ENCODE data around the gene FKBP5.
"Not testable (repeated sequence)": the region's sequence is repeated elsewhere in the genome, so short reads cannot be mapped to it uniquely, and the experiment has no call there.

Gene FKBP5

DNA sequence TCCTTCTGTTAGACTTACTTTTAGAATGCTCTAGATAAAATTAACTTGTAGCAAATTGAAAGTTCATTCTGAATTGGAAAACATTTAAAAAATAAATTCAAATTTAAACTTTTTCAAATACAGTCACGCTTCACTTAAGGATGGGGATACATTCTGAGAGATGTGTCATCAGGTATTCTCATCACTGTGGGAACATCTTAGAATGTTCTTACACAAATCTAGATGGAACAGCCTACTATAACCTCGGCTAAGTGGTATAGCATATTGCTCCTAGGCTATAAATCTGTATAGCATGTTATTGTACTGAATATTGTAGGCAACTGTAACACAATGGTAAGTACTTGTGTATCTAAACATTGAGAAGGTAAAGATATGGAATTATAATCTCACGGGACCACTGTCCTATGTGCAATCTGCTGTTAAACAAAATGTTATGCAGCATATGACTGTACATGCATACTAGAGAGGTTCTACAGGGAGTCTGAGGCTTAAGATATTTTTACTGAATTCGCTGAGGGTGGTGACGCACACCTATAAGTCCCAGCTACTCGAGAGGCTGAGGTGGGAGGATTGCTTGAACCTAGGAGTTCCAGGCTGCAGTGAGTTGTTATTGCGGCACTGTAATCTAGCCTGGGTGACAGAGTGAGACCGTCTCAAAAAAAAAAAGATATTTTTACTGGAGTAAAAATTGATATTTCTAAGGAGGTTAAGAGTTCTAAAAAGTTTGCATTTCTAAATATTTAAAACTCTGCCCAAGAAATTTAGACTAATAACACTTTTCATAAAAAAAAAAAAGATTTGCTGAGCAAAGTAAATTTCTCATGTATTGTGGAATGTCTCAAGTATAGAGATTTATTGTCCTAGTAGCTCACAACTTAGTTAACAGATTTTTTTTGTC, 88.7 kb downstream of the FKBP5 start:
- DNase-seq (ENCODE audit: low spot score), result no peak
- Histone ChIP-seq H3K4me3 (ENCODE audit: severe bottlenecking) (no peak overlapping the region), H3K27me3 (ENCODE audit: insufficient read depth, poor library complexity, severe bottlenecking) (no peaks in the 10 kb centered on the region), H3K27ac (ENCODE audit: poor library complexity, severe bottlenecking) (peak overlapping the region; percentile 99), H3K4me1 (ENCODE audit: insufficient read depth, poor library complexity, severe bottlenecking) (peaks cover 88% of the 10 kb centered on the region), H3K36me3 (ENCODE audit: low read depth) (peaks cover 70% of the 10 kb centered on the region), H3K9me3 (ENCODE audit: severe bottlenecking) (no peaks in the 10 kb centered on the region)
- ATAC-seq (ENCODE audit: low read depth), result no peak
- TF ChIP-seq, protein P1, sequence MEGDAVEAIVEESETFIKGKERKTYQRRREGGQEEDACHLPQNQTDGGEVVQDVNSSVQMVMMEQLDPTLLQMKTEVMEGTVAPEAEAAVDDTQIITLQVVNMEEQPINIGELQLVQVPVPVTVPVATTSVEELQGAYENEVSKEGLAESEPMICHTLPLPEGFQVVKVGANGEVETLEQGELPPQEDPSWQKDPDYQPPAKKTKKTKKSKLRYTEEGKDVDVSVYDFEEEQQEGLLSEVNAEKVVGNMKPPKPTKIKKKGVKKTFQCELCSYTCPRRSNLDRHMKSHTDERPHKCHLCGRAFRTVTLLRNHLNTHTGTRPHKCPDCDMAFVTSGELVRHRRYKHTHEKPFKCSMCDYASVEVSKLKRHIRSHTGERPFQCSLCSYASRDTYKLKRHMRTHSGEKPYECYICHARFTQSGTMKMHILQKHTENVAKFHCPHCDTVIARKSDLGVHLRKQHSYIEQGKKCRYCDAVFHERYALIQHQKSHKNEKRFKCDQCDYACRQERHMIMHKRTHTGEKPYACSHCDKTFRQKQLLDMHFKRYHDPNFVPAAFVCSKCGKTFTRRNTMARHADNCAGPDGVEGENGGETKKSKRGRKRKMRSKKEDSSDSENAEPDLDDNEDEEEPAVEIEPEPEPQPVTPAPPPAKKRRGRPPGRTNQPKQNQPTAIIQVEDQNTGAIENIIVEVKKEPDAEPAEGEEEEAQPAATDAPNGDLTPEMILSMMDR (IDR thresholded peaks at IDR 0.05; ENCODE audit: poor library complexity, severe bottlenecking), result no peak

DNA sequence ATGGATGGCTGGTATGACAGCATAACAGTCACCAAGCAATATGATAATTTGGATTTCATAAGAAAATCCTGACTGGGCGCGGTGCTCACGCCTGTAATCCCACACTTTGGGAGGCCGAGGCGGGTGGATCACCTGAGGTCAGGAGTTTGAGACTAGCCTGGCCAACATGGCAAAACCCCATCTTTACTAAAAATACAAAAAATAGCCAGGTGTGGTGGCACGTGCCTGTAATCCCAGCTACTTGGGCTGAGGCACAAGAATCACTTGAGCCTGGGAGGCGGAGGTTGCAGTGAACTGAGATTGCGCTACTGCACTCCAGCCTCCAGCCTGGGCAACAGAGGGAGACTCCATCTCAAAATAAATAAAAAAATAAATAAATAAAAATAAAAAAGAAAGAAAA, 90.1 kb downstream of the FKBP5 start:
- ATAC-seq (ENCODE audit: low read depth), result not testable (repeated sequence)

DNA sequence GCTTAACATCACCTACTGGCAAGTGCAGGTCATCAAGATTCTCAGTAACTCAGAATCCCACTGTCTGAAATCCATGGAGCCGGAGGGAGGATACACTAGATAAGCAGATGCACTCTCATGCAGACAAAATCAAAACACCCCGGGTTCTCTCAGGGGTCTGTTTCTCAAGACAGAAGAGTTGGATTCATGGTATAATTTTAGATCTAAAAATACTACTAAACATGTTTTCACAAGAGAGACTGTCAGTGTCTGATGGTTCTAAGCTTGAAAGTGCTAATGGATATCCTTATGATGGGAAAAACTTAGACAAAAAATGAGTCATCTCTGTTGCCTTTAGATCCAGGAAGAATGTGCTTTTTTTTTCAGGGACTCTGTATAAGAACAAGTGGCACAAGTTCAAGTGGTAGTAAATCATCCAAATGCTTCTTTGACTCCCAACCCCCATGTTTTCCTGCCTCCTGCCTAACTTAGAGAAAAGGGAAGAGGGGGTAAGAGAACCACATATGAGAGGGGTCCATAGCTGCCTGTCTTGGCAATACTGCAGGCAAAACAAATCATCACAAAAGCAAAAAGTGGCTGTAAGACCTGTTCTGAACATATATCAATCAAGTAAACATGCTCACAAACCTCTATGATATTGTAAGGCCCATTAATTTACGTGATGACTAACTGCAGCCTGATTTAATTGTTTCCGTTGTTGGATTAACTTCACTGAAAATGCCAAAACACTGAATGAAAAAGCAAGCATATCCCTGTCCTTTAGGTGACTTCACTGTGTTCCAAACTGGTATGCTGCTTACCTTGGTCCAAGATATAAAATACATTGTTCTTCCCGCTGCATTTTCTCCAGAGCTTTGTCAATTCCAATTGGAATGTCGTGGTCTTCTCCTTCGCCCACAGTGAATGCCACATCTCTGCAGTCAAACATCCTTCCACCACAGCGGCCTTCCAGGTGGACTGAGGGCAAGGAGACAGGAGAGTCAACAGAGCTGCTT, 92.0 kb downstream of the FKBP5 start:
- no peaks in the 10 kb centered on the region for H3K9me3 ChIP-seq (ENCODE audit: severe bottlenecking)
- ATAC-seq (ENCODE audit: low read depth) (peak; percentile 65), DNase-seq (ENCODE audit: low spot score) (no peak)
- H3K27ac ChIP-seq (ENCODE audit: poor library complexity, severe bottlenecking), result peak overlapping the region; percentile 99
- H3K4me3 ChIP-seq (ENCODE audit: severe bottlenecking), result no peak overlapping the region
- H3K36me3 ChIP-seq (ENCODE audit: low read depth), result peaks cover 85% of the 10 kb centered on the region
- H3K4me1 ChIP-seq (ENCODE audit: insufficient read depth, poor library complexity, severe bottlenecking), result peaks cover 62% of the 10 kb centered on the region
- TF ChIP-seq, protein P1 (IDR thresholded peaks at IDR 0.05; ENCODE audit: poor library complexity, severe bottlenecking), result no peak
- H3K27me3 ChIP-seq (ENCODE audit: insufficient read depth, poor library complexity, severe bottlenecking), result no peaks in the 10 kb centered on the region

More for the DNA sequence above, 90.1 kb downstream of the FKBP5 start:
- not testable (repeated sequence) for H3K27me3 ChIP-seq (ENCODE audit: insufficient read depth, poor library complexity, severe bottlenecking); H3K9me3 ChIP-seq (ENCODE audit: severe bottlenecking); H3K4me3 ChIP-seq (ENCODE audit: severe bottlenecking); DNase-seq (ENCODE audit: low spot score)
- Histone ChIP-seq H3K4me1 (ENCODE audit: insufficient read depth, poor library complexity, severe bottlenecking) (peaks cover 79% of the 10 kb centered on the region), H3K27ac (ENCODE audit: poor library complexity, severe bottlenecking) (peak overlapping the region; percentile 99), H3K36me3 (ENCODE audit: low read depth) (peaks cover 74% of the 10 kb centered on the region)

DNA sequence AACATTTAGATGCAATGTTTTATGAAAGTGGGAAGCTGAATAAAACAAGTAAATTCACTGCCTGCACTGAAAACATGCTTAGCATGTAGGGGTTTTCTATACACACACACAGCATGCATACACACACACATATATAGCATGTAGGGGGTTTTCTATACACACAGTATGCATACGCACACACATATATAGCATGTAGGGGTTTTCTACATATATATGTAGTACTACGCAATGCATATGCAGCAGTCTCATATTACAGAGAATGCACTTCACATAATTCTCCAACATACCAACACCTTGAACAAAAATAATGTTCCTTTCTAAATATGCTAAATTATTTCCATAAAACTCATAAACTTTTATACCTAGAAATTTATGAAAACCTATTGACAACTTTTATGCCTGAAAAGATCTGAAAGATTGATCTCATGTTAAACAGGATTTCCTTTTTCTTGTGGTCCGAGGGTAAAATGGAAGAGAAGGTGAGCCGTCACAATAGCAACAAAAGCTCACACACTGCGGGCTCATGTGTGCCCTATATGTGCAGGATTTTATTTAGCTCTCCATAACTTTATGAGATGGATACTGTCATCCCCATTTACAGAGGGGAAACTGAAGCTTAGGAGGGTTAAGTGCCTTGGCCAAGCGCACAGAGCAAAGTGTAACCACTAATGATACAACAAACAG, 94.1 kb downstream of the FKBP5 start:
- Histone ChIP-seq H3K36me3 (ENCODE audit: low read depth) (peaks cover 94% of the 10 kb centered on the region), H3K4me1 (ENCODE audit: insufficient read depth, poor library complexity, severe bottlenecking) (peaks cover 45% of the 10 kb centered on the region), H3K4me3 (ENCODE audit: severe bottlenecking) (no peak overlapping the region), H3K27ac (ENCODE audit: poor library complexity, severe bottlenecking) (no peak overlapping the region), H3K9me3 (ENCODE audit: severe bottlenecking) (no peaks in the 10 kb centered on the region), H3K27me3 (ENCODE audit: insufficient read depth, poor library complexity, severe bottlenecking) (no peaks in the 10 kb centered on the region)
- ATAC-seq (ENCODE audit: low read depth) (no peak), DNase-seq (ENCODE audit: low spot score) (no peak)
- TF ChIP-seq, protein P1 (IDR thresholded peaks at IDR 0.05; ENCODE audit: poor library complexity, severe bottlenecking), result no peak

DNA sequence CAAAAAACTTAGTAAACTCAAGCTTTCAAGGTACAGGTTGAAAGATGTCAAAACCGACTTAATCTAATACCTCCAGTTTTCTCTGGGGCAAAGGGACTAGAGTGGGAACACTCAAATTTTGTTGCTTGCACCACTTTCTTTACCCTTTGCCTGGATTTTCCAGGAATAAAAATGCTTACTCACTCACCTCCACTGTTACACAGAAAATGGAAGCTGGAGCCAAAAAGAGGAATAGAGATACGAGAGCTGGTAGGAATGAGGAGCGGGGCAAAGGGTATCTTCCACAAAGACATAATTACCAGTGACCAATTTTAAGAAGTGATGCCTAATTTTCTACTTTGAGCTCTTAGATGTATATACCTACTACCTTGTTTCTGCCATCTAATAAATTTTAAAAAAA, 96.5 kb downstream of the FKBP5 start:
- no peaks in the 10 kb centered on the region for H3K27me3 ChIP-seq (ENCODE audit: insufficient read depth, poor library complexity, severe bottlenecking)
- peak overlapping the region; percentile 21 for H3K27ac ChIP-seq (ENCODE audit: poor library complexity, severe bottlenecking)
- TF ChIP-seq, protein P1 (IDR thresholded peaks at IDR 0.05; ENCODE audit: poor library complexity, severe bottlenecking), result no peak
- peaks cover 42% of the 10 kb centered on the region for H3K4me1 ChIP-seq (ENCODE audit: insufficient read depth, poor library complexity, severe bottlenecking)
- ATAC-seq (ENCODE audit: low read depth), result no peak
- no peak for DNase-seq (ENCODE audit: low spot score)
- H3K9me3 ChIP-seq (ENCODE audit: severe bottlenecking), result no peaks in the 10 kb centered on the region
- peaks cover 96% of the 10 kb centered on the region for H3K36me3 ChIP-seq (ENCODE audit: low read depth)
- no peak overlapping the region for H3K4me3 ChIP-seq (ENCODE audit: severe bottlenecking)

Data from RWPE2 (cell line).